ENCODE data around the gene RBBP8NL. TPM values are rescaled to one million over a fixed set of nuclear protein-coding genes. Genes with fewer than 3 reads are reported as not detected.

The RBBP8NL gene
- polyA plus RNA-seq, 3 donors = not detected

GRCh38 chr20:62378215-62378614, 49.1 kb downstream of the RBBP8NL start:
- no peak overlapping the region for H3K9ac ChIP-seq (ENCODE audit: insufficient read depth, low read length, poor library complexity, severe bottlenecking)
- H3K4me2 ChIP-seq (replicated peaks; ENCODE audit: extremely low read depth, low read length, poor library complexity, severe bottlenecking) = no peak overlapping the region
- WGBS (ENCODE audit: insufficient coverage) = 95% methylated on average over 22 of the region's 22 CpGs

GRCh38 chr20:62377615-62378178, 49.6 kb downstream of the RBBP8NL start:
- Mint-ChIP-seq H3K27me3 (ENCODE audit: low read depth in 3 of 3) (peaks cover 2 to 14% (median 5%) of the 10 kb centered on the region in 3 donors), H3K4me3 (no peak overlapping the region), H3K9me3 (peaks cover 0 to 6% (median 3%) of the 10 kb centered on the region in 7 donors), H3K4me1 (peaks cover 2% of the 10 kb centered on the region), H3K36me3 (peaks cover 5 to 6% of the 10 kb centered on the region in 2 donors), H3K27ac (no peak overlapping the region)
- Histone ChIP-seq H3K27ac (ENCODE audit: low read depth in 1 of 2, low read length in 2 of 2) (no peak overlapping the region), H3K36me3 (replicated peaks in 1 of 2; ENCODE audit: control insufficient read depth in 1 of 2, insufficient read depth in 2 of 2, low read length in 2 of 2) (peaks cover 0 to 7% of the 10 kb centered on the region in 2 donors), H3K27me3 (ENCODE audit: control insufficient read depth in 2 of 2, insufficient read depth in 2 of 2, low read length in 2 of 2) (no peaks in the 10 kb centered on the region), H3K4me3 (replicated peaks in 1 of 3; ENCODE audit: low read depth in 2 of 3, low read length in 3 of 3) (no peak overlapping the region), H3K9ac (ENCODE audit: insufficient read depth, low read length, poor library complexity, severe bottlenecking) (no peak overlapping the region), H4K20me1 (ENCODE audit: insufficient read depth, low read length) (no peaks in the 10 kb centered on the region), H3K4me1 (ENCODE audit: control insufficient read depth in 1 of 2, insufficient read depth in 2 of 2, low read length in 2 of 2) (no peaks in the 10 kb centered on the region), H3K9me3 (replicated peaks in 1 of 2; ENCODE audit: control insufficient read depth in 1 of 2, insufficient read depth in 1 of 2, low read length in 2 of 2) (no peaks in the 10 kb centered on the region), H2AFZ (ENCODE audit: insufficient read depth, low read depth, low read length, poor library complexity, severe bottlenecking) (no peak overlapping the region), H3K79me2 (ENCODE audit: insufficient read depth, low read length) (no peaks in the 10 kb centered on the region), H3K4me2 (replicated peaks; ENCODE audit: extremely low read depth, low read length, poor library complexity, severe bottlenecking) (no peak overlapping the region)
- 87% methylated on average over 15 of the region's 15 CpGs for WGBS (ENCODE audit: insufficient coverage)
- no peak for TF ChIP-seq CTCF (IDR thresholded peaks at IDR 0.05)
- DNase-seq = no peak
- intact Hi-C loops (cut with micrococcal nuclease) = no loop called here

More at GRCh38 chr20:62378215-62378614, 49.1 kb downstream of the RBBP8NL start:
- no peaks in the 10 kb centered on the region for H4K20me1 ChIP-seq (ENCODE audit: insufficient read depth, low read length)
- no peak overlapping the region for H3K4me3 ChIP-seq (replicated peaks in 1 of 3; ENCODE audit: low read depth in 2 of 3, low read length in 3 of 3)
- H3K27ac ChIP-seq (ENCODE audit: low read depth in 1 of 2, low read length in 2 of 2) = no peak overlapping the region
- Mint-ChIP-seq H3K4me1 (peaks cover 4% of the 10 kb centered on the region), H3K27ac (no peak overlapping the region), H3K36me3 (peaks cover 5 to 6% of the 10 kb centered on the region in 2 donors), H3K27me3 (ENCODE audit: low read depth in 3 of 3) (peaks cover 0 to 11% (median under 1%) of the 10 kb centered on the region in 3 donors), H3K4me3 (no peak overlapping the region), H3K9me3 (peaks cover 0 to 4% (median 2%) of the 10 kb centered on the region in 7 donors)
- no peak overlapping the region for H2AFZ ChIP-seq (ENCODE audit: insufficient read depth, low read depth, low read length, poor library complexity, severe bottlenecking)
- no peaks in the 10 kb centered on the region for H3K4me1 ChIP-seq (ENCODE audit: control insufficient read depth in 1 of 2, insufficient read depth in 2 of 2, low read length in 2 of 2)
- H3K9me3 ChIP-seq (replicated peaks in 1 of 2; ENCODE audit: control insufficient read depth in 1 of 2, insufficient read depth in 1 of 2, low read length in 2 of 2) = no peaks in the 10 kb centered on the region
- intact Hi-C loops (cut with micrococcal nuclease) = no loop called here
- H3K79me2 ChIP-seq (ENCODE audit: insufficient read depth, low read length) = no peaks in the 10 kb centered on the region
- no peak for DNase-seq
- H3K27me3 ChIP-seq (ENCODE audit: control insufficient read depth in 2 of 2, insufficient read depth in 2 of 2, low read length in 2 of 2) = no peaks in the 10 kb centered on the region
- no peak for TF ChIP-seq CTCF (IDR thresholded peaks at IDR 0.05)
- peaks cover 0 to 7% of the 10 kb centered on the region in 2 donors for H3K36me3 ChIP-seq (replicated peaks in 1 of 2; ENCODE audit: control insufficient read depth in 1 of 2, insufficient read depth in 2 of 2, low read length in 2 of 2)
